GM10266 (cell line): Measurements from ENCODE around the gene MAPK8IP2.

ENCODE experiments used
- DNase-seq: peaks from one replicate; pipeline ENCODE4 v3.0.0; 2012; ENCODE audit errors: extremely low spot score
- TF ChIP-seq, protein P1 (sequence below): IDR thresholded peaks from 2 replicates; pipeline ENCODE4 v1.5.1; 2012; ENCODE audit warnings: mild to moderate bottlenecking, low read depth; ENCODE audit not compliant: control insufficient read depth, insufficient read depth; ENCODE audit errors: missing control alignments

The MAPK8IP2 gene

DNA sequence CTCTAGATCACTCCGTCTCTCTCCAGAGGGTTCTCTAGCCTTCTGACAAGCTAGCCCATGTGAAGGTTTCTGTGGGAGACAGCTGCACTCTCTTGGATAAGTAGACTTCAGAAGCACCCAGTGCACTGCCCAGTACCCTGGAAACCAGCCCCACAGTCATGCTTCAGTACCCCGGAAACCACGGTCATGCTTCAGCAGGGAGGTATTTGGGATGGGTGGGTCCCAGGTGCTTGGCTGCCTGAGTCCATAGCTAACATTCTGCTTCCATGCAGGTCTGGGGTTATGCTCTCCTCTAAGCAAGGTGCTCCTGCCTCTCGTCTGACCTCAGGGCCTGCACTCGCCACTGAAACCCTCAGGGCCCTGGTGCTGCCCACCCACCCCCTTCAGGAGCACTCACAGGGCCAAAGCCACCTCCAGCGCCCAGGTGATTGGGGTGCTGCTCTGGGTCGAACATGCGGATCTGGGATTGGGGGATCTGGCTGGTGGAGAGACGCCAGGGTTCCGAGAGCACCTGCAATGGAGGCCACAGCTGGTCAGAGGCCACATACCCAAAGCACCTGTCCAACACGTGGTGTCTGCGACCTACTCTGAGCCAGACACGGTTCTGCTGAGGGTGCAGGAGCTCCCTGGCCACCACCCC is 30.6 kb upstream of the MAPK8IP2 start:
- TF ChIP-seq, protein P1, sequence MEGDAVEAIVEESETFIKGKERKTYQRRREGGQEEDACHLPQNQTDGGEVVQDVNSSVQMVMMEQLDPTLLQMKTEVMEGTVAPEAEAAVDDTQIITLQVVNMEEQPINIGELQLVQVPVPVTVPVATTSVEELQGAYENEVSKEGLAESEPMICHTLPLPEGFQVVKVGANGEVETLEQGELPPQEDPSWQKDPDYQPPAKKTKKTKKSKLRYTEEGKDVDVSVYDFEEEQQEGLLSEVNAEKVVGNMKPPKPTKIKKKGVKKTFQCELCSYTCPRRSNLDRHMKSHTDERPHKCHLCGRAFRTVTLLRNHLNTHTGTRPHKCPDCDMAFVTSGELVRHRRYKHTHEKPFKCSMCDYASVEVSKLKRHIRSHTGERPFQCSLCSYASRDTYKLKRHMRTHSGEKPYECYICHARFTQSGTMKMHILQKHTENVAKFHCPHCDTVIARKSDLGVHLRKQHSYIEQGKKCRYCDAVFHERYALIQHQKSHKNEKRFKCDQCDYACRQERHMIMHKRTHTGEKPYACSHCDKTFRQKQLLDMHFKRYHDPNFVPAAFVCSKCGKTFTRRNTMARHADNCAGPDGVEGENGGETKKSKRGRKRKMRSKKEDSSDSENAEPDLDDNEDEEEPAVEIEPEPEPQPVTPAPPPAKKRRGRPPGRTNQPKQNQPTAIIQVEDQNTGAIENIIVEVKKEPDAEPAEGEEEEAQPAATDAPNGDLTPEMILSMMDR = no peak
- DNase-seq = no peak

DNA sequence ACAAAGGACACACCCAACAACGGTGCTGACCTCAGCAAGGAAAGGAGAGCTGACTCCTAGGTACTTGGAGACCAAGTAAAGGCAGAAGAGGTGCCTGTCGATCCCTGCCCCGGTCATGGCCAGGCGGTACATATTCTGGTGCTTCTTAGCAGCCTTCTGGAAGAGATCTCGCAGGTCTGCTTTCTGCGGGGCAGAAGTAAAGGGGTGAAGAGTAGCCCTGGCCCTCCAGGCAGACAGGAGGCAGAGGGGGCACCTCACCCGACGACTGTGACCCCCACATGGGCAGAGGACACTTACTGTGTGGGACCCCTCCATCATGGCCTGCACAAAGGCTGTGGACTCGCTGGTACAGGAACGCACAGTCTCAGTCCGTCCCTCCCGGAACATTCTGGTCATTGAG is 29.7 kb upstream of the MAPK8IP2 start:
- TF ChIP-seq, protein P1 = no peak
- no peak for DNase-seq

DNA sequence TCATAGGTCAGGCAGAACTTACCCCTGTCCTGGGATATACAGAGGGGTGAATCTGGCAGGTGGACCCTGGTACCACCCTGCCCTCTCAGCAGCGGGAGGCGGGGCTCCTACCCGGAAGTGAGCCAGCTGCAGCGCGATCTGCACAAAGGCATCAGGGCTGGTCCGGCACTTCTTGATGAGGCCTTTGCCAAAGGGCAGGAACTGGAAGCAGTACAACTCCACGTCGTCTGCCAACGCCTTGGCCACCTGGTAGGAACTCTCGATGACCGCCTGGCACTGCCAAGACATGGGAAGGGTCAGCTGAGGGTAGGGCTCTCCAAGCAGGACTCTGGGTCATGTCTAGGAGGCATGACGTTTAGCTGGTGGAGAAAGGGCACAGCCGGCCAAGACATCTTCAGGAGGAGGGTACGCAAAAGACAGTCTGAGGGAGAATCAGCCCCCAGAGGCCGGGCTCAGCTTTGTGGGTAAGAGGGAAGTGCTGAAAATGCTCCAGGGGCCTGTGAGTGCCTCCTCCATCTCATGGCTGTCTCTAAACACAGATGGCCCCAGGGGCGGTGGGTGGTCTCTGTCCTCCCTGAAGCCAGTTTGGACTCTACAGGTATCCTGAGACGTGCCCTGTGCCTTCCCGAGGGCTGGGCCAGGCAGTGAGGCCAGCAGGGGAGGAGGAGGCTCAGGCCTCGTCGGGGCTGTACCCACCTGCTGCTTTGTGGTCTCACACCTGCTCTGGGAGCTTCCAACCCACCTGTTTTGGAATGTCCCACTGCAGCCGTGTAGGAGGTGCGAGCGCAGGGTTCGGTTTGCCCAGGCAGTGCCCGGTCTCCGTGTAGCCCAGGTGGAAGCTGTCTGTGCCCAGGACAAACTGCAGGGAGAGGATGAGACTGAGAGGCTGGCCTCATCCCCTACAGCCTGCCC is 29.1 kb upstream of the MAPK8IP2 start:
- DNase-seq = no peak
- TF ChIP-seq, protein P1 = no peak

DNA sequence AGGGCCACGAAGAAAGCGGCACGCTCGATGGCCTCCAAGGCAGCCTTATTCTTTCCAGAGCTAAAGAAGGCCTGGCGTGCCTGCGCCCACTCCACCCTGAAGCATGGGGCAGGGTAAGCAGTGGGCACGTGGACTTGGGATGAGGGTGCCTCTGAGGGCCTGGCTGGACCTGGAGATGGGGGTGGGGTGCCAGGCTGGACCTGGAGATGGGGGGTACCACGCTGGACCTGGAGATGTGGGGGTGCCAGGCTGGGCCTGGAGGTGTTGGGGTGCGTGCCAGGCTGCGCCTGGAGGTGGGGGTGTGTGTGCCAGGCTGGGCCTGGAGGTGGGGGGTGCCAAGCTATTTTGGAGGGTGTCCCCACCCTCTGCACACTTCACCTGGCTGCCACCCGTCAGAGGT is 27.6 kb upstream of the MAPK8IP2 start:
- TF ChIP-seq, protein P1 = no peak
- no peak for DNase-seq

DNA sequence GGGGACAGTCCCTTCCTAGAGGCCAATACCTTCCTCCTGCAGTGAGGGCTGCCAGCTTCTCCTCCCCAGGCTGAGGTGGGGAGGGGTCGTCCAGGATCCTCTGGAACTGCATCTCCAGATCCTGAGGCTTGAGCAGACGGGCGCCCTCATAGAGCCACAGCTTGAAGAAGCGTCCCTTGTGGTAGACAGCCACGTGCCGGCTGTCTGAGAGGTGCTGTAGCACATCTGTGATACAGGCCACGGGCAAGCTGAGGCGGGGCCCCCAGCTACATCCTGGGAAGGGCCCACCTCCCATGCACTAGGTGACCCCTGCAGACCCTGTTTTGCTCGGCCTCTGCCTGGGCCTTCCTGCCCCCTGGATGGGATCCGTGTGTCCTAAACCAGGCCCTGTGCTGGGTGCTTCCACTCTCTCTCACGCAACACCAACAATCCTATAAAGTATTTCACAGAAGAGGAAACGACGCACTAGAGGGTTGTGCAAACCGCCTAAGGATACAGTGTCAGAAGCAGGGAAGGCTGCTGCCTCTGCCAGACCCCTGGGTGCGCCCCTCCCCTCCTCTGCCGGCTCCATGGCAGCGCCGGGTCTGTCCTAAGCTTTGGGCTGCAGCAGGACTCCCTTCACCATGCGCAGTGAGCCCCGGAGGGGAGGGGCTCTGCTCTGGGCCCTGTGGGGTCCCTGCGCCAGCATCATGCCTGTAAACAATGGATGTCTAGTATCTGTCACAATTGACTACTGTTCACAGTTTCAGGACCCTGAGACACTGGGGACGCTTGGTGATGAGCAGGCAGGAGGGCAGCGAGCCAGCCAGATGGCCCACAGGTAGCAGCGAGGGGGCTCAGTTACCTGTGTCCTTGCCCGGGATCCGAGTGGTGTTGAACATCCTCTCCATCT is 26.9 kb upstream of the MAPK8IP2 start:
- TF ChIP-seq, protein P1 = no peak

DNA sequence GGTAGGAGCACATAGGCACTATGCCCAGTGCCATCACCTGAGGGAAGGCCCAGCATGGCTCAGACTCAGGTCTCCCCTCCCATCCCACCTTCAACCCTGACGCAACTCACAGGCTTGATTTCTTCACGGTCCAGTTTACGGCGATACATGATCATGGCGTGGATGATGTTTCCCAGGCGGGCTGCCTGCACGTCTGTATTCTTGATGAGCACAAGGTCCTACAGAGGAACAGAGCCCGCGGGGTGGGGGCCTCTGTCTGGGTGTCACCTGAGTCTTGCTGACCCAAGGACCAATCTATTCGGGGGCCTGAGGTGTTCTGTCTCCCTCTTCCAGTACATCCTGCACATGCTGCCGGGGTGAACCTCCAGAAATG is 26.2 kb upstream of the MAPK8IP2 start:
- DNase-seq = no peak
- TF ChIP-seq, protein P1 = no peak

More for the DNA sequence above, 26.9 kb upstream of the MAPK8IP2 start:
- DNase-seq = no peak
